ENCODE data around the gene PKD1.
A peak's percentile ranks its signal among the peaks of the same experiment; 100 is the strongest.

PKD1 gene

DNA sequence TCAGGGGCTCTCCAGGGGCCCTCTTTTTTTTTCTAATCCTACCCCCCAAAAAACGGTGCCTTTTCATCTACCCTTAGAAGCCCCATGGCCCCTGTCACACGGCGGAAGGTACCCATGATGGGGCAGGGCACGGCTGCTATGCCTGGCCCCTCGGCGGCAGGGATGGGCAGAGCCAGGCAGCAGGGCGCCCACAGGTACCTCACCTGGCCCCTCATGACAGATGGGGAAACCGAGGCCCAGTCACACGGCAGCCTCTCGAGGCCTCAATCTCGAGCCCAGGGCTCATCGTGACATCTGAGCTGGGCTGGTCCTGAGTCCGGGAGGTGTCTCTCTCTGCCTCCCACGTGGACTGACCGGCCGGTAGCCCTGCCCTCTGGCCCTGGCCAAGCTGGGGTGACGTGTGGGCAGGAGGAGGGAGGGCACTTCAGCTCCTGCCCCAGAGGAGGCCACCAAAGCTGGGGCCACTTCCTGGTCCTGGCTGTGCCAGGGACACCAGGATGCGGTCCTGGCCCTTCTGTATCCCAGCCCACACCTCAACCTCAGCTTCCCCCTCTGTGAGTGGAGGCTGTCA, 31.5 kb upstream of the PKD1 start:
- no peak for DNase-seq

DNA sequence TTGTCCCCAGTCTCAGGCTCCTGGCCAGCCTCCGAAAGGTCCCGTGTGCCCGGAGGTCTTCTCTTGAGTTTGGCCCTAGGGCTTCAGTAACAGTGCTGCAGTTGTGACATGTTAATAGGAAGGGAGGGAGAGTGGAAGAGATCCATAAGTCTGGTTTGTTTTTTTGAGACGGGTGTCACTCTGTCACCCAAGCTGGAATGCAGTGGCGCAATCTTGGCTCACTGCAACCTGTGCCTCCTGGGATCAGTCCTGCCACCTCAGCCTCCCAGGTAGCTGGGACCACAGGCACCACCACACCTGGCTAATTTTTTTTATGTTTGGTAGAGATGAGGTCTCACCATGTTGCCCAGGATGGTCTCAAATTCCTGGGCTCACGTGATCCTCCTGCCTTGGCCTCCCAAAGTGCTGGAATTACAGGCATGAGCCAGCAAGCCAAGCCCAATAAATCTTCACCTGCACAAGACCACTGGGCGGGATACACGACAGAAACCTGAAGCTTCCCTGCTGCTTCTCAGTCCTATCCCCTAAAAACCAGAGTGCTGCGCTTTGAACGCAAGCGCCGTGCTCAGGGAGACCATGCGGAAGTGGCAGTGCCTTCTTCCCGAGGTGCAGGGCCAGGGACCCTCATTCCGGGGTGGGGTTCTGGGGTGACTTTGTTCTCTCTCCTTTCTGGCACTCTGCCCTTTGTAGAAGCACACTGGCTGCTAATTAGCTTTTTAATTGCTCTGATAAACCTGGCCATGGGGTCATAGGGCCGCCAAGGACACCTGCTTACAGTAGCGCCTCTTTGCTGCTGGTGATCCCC, 30.8 kb upstream of the PKD1 start:
- DNase-seq = no peak

DNA sequence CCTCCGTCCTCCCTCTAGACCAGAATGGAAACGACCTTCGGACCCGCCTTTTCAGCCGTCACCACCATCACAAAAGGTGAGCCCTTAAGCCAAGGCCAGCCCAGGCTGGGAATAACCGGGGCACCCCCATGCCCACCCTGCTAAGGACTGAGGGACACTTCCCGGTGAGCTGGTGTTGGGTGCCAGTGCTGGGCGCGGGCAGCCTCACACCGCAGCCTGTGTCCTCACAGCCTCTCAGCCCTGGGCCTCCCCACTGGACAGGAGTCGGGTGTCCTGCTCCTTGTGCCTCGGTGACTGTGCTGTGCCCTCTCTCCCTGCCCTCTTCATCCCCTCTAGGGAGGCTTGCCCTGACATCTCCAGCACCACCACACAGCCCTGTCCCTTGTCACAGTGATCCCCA, 30.2 kb upstream of the PKD1 start:
- DNase-seq = no peak

DNA sequence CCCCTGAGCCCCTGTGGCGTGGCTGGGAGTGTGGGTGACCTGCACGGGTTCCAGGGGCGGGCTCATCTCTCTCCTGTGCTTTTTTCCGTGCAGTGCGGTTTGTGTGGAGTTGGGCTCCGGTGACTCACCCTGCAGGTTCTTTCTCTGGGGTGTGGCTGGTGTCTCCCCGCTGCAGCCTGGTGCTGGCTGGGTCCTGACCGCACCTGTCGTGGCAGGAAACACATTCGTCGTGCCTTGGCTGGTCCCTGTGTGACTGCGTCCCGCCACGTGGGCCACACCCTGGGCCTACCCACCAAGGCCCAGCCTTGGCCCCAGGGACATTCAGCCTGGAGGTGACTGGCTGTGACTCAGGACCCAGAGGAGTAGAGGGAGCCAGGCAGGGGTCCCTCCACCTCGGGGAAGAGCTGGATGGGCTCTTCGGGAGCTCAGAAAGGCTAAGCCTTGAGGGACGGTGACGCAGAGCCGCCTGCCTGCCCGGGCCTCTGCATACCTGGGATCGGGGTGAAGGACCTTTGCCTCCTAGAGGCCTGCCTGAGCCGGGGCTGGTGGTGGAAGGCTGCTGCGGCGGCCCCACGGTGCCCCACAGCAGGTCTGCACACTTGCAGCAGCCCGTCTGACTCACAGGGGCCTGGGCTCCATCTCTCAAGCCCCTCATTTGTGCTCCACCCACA, 27.6 kb upstream of the PKD1 start:
- no peak for DNase-seq

DNA sequence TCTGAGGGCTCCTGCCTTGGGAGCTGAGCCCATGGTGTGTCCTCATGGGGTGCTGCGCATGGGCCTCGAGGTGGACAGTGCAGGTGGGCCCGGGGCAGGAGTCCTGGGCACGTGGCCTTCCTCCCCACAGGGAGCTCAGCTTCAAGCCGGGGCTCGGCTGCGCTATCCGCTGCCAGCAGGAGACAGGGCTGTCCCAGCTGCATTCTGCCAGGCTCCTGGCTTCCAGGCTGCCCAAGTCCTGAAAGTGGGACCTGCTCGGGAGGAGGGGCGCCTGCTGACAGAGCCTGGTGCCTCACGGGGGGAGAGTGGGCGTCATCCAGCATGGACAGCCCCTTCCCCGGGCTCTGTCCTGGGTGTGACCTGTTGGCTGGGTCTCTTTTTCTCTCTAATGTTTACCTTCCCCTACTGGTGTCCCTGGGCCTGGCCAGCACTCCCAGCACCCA, 27.0 kb upstream of the PKD1 start:
- no peak for DNase-seq

DNA sequence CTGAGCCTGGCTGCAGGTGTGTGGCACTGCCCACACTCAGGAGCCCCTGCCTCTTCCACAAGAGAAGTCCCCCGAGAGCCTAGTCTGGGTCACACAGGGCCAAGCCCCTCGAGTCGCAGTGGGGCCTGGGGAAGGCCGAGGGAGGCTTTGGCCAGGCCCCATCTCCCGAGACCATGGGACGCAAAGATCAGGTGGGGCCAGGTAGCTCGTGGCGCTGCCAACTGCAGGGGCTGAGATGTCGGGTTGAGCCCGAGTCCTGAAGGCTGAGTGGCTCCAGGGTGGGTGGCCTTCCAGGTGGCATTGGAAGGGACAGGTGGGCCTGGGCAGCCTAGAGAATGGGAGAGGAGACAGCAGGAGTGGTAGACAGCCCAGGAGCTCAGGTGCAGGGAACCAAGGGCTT, 26.2 kb upstream of the PKD1 start:
- no peak for DNase-seq

DNA sequence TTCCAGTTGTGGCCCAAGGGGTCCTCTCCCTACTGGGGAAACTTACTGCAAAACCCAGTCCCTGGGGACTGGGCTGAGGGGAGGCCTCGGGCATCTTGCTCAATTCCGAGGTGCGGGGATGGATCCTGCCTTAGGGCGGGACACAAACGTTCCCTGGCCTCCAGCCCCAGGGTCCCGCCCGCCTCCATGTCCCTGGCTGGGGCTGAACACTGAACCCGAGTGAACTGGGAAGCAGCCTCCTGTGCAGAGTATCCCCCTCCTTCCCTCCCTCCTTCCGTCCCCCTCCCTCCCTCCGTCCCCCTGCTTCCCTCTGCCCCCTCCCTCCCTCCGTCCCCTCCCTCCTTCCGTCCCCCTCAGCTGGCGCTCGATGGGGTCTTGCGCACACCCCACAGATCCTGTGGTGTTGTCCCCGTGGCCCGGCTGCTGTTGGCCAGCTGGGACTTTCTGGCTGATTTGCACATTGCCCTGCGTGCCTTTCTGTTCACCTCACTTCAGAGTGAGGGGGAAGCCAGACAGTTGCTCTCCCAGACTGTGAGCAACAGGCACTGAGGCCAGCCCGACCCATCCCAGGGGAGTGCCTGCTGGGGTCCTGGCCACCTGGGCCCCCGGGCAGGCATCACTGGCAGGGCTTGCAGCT, 25.3 kb upstream of the PKD1 start:
- no peak for DNase-seq

DNA sequence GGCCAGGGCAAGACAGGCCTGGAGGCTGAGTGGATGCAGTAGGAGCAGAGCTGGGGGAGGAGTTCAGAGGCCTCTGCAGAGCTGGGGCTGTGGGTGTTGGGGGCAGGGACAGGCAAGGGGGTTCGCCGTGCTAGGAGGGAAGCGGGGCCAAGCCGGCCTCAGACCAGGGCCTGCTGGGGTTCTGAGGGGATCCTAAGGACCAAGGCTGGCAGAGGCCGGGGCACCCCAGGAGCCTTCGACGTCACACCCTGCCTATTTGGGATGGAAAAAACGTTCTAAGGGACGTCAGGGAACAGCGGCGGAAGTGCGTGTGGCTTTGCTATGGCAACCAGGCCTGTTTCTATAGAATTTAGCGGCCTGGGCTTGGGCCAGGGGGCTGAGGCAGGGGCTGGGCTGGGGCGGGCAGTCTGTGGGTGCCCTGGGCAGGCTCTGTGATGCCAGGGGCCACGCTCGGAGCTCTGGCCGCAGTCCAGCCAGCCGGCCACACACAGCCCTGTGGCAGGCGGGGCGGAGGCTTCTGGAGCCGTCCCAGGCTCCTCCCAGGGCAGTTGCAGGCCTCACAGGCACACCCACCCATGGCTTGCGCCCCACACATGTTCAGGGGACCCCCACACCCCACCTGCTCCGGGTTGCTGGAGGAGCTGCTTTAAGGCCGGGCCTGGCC, 23.6 kb upstream of the PKD1 start:
- no peak for DNase-seq

DNA sequence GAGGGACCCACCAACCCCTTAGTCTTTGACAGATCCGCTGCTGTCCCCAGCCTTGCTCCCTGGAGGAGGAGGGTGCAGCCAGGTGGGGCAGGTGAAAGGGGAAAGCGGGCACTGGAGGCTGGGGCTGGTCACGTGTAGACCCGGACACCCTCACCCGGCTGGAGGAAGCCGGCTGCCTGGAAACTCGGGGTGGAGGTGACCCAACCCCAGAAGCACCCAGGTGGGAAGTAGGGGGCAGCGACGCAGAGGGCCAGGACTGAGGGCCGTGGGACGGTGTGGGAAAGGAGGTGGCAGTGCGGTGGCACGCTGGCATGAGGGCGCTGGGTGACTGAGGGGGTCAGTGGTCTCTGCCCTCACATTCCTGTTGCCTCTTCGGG, 22.6 kb upstream of the PKD1 start:
- DNase-seq = no peak

DNA sequence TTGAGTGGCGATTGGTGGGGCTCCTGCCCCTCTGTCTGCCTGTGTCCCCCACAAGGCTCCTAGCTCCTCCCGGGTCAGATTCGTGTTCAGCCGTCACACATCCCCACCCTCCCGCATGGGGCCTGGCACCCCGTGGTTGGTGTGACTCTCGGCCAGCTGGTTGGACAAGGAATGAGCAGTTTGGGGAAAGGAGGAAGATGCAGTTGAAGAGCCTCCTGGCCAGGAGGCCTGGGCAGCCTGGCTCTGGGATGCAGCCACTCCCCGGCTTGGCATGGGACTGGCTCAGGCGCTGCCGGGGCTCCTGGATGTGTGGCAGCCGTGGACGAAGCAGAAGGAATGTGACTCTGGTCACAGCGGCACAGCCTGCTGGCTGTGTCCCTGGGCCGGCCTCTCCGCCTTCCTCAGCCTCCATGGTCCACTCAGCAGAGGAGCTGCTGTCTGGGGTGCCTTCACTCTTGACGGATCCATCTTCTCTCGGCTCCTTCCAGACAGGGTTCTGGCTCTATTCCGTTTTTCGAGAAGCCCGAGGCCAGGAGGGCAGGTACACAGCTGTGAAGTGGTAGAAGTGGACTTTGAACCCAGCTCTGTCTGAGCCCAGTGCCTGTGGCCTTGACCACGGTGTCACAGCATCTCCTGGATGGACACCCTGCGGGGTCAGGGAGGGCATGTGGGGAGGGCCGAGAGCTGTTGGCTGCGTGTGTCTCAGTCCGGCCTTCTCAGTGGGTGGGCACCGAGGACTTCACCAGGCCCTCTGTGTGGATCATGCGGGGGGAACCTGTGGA, 22.0 kb upstream of the PKD1 start:
- no peak for DNase-seq

DNA sequence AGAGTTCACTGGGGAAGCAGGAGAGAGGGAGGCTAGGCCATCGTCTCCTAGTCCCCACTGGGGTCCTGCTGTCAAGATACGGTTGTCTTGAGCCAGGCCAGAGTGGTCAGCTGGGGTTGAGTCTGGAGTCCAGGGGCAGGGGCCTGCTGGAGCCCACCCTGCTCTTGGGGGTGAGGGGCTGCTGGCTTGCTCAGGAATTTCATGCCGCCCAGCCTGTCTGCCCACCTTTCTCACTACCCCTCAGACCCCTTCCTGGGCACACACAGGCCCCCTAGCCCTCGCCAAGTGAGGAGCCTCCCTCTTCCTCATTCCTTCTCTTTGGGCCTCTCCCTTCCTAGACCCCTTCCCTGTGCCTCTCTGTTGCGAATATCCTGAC, 21.1 kb upstream of the PKD1 start:
- no peak for DNase-seq

DNA sequence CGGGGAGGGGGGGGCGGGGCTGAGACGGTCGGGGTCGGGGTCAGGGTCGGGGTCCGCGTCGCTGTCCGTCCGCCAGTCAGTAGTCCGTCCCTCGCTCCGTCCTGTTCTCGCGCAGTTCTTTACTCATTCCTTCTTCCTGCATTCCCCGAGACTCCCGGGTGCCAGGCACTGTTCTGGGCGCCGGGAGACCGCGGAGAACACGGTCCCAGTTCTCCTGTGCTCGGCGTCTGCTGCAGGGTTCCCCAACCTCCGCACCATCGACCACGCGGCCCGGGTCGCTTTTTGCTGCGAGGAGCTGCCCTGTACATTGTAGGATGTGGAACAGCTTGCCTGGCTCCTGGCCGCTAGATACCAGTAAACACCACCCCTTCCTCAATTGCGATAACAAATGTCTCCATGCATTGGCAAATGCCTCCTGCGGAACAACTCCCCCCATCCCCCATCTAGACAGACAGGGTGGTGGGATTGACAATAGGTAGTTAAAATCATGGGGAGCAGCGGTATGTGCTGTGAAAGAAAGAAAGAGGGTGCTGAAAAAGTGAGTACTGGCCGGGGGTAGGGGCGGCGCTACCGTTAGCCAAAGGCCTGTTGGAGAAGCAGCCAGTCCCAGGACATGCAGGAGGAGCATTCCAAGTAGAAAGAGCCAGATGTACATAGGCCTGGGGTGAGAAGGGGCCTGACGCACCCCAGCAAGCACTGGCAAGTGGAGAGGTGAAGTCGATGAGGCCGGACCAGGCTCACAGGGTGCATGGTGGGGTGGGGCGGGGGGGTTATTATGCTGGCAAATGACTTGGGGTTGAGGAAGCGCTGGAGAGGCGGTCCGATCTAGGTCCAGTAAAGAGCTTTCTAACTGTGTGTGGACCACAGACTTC, 20.5 kb upstream of the PKD1 start:
- DNase-seq = peak; percentile 68

DNA sequence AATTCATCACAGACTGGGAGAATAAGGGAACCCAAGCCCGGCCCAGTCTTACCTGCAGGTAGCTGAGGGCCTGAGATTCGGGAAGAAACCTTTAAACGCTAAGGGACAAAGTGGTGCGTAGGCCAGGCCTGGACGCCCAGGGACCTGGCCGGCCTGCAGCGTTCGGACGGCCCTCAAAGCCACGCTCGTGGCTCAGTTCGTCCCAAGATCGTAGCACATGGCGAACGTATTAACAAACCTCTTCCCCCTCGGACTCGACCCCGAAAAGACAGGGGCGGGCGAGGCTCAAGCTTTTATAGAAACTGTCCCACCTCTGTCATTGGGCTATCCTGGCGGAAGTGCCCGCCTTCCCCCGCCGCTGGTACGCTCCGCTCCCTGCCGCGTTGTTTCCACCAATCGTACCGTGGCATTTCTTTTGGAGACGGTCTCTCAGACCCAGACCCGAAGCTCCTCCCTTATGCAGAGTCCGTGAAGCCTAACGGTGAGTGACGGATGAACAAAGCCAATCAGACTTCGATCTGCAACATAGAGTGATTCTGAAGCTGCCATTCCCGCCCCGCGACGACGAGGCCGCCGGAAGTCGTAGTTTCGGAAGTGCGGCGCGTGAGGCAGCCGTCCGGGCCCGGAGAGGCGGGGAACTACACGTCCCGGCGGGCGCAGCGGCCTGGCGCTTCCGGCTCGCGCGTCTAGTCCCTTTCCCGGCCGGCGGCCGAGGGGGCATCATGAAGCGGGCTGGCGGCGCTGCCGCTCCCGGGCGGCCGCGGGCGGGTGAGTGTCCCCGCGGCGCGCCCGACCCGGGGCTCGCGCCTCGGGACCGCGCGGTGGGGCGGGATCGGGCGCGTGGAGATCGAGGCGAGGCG, 19.6 kb upstream of the PKD1 start, which contains the start of gene TRAF7:
Gene TRAF7 (plus strand): TSS at position 692 of the 860 bp plus-strand sequence. CDS start 8,139 bp downstream, outside the sequence.
- peak; percentile 98 for DNase-seq

DNA sequence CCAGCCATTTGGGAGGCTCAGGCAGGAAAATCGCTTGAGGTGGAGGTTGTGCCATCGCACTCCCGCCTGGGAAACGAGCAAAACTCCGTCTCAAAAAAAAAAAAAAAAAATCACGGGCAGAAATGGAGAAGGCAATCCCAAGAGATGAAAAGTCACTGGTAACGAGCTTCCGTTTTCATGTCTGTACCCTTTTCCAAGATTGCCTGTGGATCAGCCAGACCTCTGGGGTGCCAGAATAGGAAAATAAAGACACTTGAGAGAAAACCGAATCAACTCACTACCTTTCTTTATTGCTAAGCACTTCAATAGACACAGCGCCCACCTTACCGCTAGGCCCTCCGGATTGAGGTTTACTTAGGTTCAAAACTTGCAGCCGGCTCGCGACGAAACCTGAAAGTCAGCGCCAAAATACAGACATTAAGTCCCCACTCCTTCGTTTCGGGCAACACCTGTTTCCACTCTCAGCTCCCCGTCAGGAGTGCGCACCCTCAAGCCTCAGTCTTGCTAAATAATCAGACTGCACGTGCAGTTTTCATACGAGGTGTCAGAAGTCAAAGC, 18.9 kb upstream of the PKD1 start:
- no peak for DNase-seq

DNA sequence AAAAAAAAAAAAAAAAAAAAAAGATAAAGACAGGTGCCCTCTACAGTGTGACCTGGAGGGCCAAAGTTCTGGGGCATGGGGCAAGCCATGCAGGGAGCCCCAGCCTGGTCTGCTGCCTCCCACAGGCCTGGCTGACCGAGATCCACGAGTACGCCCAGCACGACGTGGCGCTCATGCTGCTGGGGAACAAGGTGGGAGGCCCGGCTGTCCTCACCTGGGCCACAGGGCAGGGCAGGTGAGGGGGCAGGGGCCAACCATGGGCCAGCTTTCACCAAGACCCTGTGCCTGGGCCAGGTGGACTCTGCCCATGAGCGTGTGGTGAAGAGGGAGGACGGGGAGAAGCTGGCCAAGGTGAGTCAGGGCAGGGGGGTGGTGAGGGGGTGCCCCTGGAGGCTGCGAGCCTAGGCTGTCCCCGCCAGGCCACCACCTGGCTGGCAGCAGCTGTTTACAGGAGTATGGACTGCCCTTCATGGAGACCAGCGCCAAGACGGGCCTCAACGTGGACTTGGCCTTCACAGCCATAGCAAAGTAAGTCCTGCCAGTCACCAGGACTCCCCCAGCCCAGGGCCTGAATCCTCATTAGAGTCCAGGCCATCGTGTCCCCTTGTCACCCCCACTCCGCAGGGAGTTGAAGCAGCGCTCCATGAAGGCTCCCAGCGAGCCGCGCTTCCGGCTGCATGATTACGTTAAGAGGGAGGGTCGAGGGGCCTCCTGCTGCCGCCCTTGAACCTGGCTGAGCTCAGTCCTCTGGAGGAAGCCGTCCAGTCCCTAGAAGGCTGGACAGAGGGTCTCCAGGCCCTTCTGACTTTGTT, 17.2 kb upstream of the PKD1 start:
- DNase-seq = peak; percentile 83

DNA sequence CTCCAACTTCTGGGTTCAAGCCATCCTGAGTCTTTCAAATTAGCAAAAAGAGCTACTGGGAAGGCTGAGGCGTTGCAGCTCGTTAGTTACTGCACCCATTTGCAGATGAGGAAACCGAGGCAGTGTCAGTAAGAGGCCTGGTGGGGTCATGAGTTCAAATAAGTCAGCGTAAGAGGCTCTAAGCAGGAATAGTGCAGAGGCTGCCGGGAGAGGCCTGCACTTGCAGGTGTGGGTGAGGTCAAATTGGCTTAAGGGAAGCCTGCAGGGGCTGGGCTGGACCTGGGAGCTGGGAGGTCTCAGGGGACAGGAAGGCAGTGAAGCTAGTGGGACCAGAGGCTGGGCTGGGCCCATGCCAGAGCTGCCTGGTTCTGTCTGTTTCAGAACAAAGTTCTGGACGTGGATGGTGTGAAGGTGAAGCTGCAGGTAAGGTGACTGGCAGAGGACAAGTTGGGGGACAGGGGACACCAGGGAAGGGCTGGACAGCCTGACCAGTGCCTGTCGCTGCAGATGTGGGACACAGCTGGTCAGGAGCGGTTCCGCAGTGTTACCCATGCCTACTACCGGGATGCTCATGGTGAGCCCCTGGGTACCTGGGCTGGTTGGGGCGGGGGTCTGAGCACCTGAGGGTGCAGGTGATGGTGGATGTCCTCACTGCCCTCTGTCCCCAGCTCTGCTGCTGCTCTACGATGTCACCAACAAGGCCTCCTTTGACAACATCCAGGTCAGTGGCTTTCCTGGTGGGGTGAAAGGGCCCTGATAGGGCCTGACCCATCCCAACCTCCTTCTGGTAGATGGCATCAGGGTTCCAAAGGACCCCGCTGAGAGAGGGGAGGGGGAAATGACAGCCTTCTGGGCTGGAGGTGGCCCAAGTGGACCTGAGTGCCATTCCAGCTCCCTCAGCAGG, 15.7 kb upstream of the PKD1 start:
- DNase-seq = peak; percentile 83

DNA sequence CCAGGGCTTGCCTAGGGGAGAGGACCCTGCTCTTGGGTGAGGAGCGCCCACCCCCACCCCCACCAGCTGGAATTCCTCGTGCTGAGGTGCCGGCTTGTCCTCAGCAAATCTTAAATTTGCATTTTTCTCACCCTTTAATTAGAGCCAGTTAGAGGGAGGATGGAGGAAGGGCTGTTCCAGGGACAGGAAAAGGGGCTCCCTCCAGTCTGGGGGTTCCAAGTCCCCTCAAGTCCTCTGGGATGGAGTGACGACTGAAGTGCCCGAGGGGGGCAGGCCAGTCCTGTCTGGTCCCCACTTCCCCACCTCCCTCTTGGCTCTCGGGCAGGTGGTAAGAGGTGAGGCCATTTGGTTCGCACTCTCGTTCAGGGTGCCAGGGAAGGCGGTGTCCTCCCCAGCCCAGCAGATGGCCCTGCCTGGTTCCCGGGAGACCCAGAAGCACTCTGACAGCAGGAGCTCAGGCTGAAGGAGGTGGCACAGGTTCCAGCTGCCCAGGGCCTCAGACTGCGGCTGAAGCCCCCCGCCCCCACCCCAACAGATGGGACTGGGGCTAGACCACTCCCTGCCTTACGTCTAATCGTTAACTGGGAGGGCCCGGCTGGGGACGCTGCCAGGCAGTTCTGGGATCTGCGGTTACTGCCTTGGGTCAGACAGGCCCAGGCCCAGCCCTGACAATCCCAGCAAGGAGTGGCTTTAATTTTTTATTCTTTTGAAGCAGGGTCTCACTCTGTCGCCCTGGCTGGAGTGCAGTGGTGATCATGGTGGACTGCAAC, 14.9 kb upstream of the PKD1 start:
- peak; percentile 84 for DNase-seq

All from activated CD8-positive, alpha-beta memory T cell treated with anti-CD3 and anti-CD28 coated beads for 24 hours (primary cell).